ENCODE results near the gene PRKG1. TPM values are rescaled to one million over a fixed set of nuclear protein-coding genes. Genes with fewer than 3 reads are reported as not detected.
"Not testable (repeated sequence)": the region's sequence is repeated elsewhere in the genome, so short reads cannot be mapped to it uniquely, and the experiment has no call there.

The PRKG1 gene
- total RNA-seq, 4 donors from 2014 or later, result 1.2 to 6.5 (median 2.7) TPM

GRCh38 chr10:51748959-51749358, 674.7 kb downstream of the PRKG1 start:
- H3K4me3 ChIP-seq, result no peak overlapping the region
- 95% methylated on average over 1 of the region's 1 CpG for WGBS
- no peaks in the 10 kb centered on the region for H3K4me1 ChIP-seq
- DNase-seq (ENCODE audit: low spot score in 2 of 2), result no peak
- H3K9me3 ChIP-seq, result no peaks in the 10 kb centered on the region
- H3K36me3 ChIP-seq, result no peaks in the 10 kb centered on the region
- H3K27ac ChIP-seq, result no peak overlapping the region
- TF ChIP-seq EP300 (IDR thresholded peaks at IDR 0.05) (no peak), POLR2A (IDR thresholded peaks at IDR 0.05) (no peak), POLR2AphosphoS5 (IDR thresholded peaks at IDR 0.05) (no peak)
- TF ChIP-seq, protein P1, sequence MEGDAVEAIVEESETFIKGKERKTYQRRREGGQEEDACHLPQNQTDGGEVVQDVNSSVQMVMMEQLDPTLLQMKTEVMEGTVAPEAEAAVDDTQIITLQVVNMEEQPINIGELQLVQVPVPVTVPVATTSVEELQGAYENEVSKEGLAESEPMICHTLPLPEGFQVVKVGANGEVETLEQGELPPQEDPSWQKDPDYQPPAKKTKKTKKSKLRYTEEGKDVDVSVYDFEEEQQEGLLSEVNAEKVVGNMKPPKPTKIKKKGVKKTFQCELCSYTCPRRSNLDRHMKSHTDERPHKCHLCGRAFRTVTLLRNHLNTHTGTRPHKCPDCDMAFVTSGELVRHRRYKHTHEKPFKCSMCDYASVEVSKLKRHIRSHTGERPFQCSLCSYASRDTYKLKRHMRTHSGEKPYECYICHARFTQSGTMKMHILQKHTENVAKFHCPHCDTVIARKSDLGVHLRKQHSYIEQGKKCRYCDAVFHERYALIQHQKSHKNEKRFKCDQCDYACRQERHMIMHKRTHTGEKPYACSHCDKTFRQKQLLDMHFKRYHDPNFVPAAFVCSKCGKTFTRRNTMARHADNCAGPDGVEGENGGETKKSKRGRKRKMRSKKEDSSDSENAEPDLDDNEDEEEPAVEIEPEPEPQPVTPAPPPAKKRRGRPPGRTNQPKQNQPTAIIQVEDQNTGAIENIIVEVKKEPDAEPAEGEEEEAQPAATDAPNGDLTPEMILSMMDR (IDR thresholded peaks at IDR 0.05), result no peak
- no peaks in the 10 kb centered on the region for H3K27me3 ChIP-seq

GRCh38 chr10:51758366-51758765, 684.1 kb downstream of the PRKG1 start:
- Histone ChIP-seq H3K9me3 (no peaks in the 10 kb centered on the region), H3K27me3 (no peaks in the 10 kb centered on the region), H3K4me3 (no peak overlapping the region), H3K4me1 (no peaks in the 10 kb centered on the region), H3K27ac (no peak overlapping the region), H3K36me3 (no peaks in the 10 kb centered on the region)
- WGBS, result 79% methylated on average over 3 of the region's 3 CpGs
- TF ChIP-seq EP300 (IDR thresholded peaks at IDR 0.05) (no peak), POLR2AphosphoS5 (IDR thresholded peaks at IDR 0.05) (no peak), POLR2A (IDR thresholded peaks at IDR 0.05) (no peak)
- TF ChIP-seq, protein P1 (IDR thresholded peaks at IDR 0.05), result no peak
- DNase-seq (ENCODE audit: low spot score in 2 of 2), result no peak

DNA sequence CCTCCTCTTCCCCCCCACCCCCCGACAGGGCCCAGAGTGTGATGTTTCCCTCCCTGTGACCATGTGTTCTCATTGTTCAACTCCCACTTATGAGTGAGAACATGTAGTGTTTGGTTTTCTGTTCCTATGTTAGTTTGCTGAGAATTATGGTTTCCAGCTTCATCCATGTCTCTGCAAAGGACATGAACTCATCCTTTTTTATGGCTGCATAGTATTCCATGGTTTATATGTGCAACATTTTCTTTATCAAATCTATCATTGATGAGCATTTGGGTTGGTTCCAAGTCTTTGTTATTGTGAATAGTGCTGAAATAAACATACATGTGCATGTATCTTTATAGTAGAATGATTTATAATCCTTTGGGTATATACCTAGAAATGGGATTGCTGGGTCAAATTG, 684.6 kb downstream of the PRKG1 start:
- not testable (repeated sequence) for H3K4me3 ChIP-seq; H3K9me3 ChIP-seq; H3K36me3 ChIP-seq; DNase-seq (ENCODE audit: low spot score in 2 of 2); H3K27me3 ChIP-seq; H3K4me1 ChIP-seq; H3K27ac ChIP-seq
- WGBS, result 95% methylated on average over 1 of the region's 1 CpG

- Histone ChIP-seq H3K9me3 (no peaks in the 10 kb centered on the region), H3K36me3 (no peaks in the 10 kb centered on the region), H3K4me3 (no peak overlapping the region), H3K4me1 (no peaks in the 10 kb centered on the region), H3K27ac (no peak overlapping the region), H3K27me3 (no peaks in the 10 kb centered on the region)
- TF ChIP-seq, protein P1 (IDR thresholded peaks at IDR 0.05), result no peak
- TF ChIP-seq EP300 (IDR thresholded peaks at IDR 0.05), result no peak
- TF ChIP-seq POLR2A (IDR thresholded peaks at IDR 0.05), result no peak
- no peak for TF ChIP-seq POLR2AphosphoS5 (IDR thresholded peaks at IDR 0.05)
- 69% methylated on average over 4 of the region's 4 CpGs for WGBS
- DNase-seq (ENCODE audit: low spot score in 2 of 2), result no peak
Measured at GRCh38 chr10:51759896-51760534, 685.7 kb downstream of the PRKG1 start.

DNA sequence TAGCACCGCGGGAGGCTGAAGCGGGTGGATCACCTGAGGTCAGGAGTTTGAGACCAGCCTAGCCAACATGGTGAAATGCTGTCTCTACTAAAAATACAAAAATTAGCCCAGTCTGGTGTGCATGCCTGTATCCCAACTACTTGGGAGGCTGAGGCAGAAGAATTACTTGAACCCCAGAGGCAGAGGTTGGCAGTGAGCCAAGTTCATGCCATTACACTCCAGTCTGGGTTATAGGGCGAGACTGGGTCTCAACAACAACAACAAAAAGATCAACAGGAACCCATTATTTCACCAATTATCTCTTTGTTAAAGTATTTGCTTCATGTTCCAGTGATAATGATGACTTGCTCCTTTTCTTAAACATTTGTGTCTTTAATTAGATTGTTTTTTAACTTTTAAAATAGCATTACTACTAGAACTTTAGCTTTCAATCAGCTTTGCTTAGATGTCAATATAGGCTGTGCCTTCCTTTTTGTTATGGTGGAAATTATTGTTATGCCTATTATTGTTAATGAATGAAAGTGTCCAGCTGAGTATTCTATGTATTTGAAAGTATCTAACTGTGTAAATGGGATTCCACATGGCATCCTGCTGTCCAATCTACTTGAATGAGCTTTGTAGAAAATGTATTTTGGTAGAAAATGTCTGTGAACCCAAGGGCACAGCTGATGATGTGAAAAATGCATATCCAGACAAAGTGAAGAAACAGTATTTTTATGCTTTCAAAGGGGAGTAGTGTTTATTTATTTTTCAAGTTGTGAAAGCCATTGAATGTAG, 686.8 kb downstream of the PRKG1 start:
- no peak overlapping the region for H3K4me3 ChIP-seq
- H3K36me3 ChIP-seq, result no peaks in the 10 kb centered on the region
- H3K27ac ChIP-seq, result no peak overlapping the region
- H3K4me1 ChIP-seq, result no peaks in the 10 kb centered on the region
- no peak for DNase-seq (ENCODE audit: low spot score in 2 of 2)
- H3K27me3 ChIP-seq, result no peaks in the 10 kb centered on the region
- TF ChIP-seq POLR2AphosphoS5 (IDR thresholded peaks at IDR 0.05), result no peak
- no peak for TF ChIP-seq EP300 (IDR thresholded peaks at IDR 0.05)
- TF ChIP-seq, protein P1 (IDR thresholded peaks at IDR 0.05), result no peak
- 96% methylated on average over 4 of the region's 4 CpGs for WGBS
- no peaks in the 10 kb centered on the region for H3K9me3 ChIP-seq
